GM23338 (cell line): Measurements from ENCODE around the gene TMEM74B.

Experiments used
- CREB1 ChIP-seq: fragments of 250-450 bp; sonication (Bioruptor Pico); IDR thresholded peaks from 2 replicates; pipeline ENCODE4 v1.5.0; 2020; ENCODE audit warnings: low read depth, mild to moderate bottlenecking, moderate library complexity
- EZH2 ChIP-seq: fragments of 200-600 bp; sonication (generic); IDR thresholded peaks from one replicate; pipeline ENCODE4 v1.8.0; 2017; ENCODE audit warnings: antibody characterized with exemption, mild to moderate bottlenecking, low read depth; ENCODE audit not compliant: unreplicated experiment
- EZH2phosphoT487 ChIP-seq: fragments of 200-600 bp; sonication (generic); IDR thresholded peaks from one replicate; pipeline ENCODE4 v1.8.1; 2018; ENCODE audit warnings: antibody characterized with exemption; ENCODE audit not compliant: unreplicated experiment
- JUNB ChIP-seq: IDR thresholded peaks from one replicate; pipeline ENCODE4 v1.6.1; 2016; ENCODE audit warnings: antibody characterized with exemption; ENCODE audit not compliant: unreplicated experiment
- NANOG ChIP-seq: IDR thresholded peaks from 2 replicates; pipeline ENCODE4 v1.6.1; 2016; ENCODE audit warnings: antibody characterized with exemption, borderline replicate concordance
- POLR2AphosphoS5 ChIP-seq: IDR thresholded peaks from 2 replicates; pipeline ENCODE4 v1.6.1; 2016; ENCODE audit warnings: antibody characterized with exemption, low read depth
- STAT1 ChIP-seq: IDR thresholded peaks from one replicate; pipeline ENCODE4 v1.6.1; 2016; ENCODE audit warnings: antibody characterized with exemption; ENCODE audit not compliant: unreplicated experiment
- ZNF114 ChIP-seq: fragments of 250-450 bp; sonication (Bioruptor Pico); IDR thresholded peaks from 2 replicates; pipeline ENCODE4 v1.5.0; 2020; ENCODE audit warnings: mild to moderate bottlenecking, moderate library complexity
- ZNF331 ChIP-seq: fragments of 250-450 bp; sonication (Bioruptor Pico); IDR thresholded peaks from 2 replicates; pipeline ENCODE4 v1.5.0; 2020; ENCODE audit warnings: low read depth, mild to moderate bottlenecking, moderate library complexity
- TF ChIP-seq, protein P1 (sequence below), 2 experiments: fragments of 200-600 bp in 1 of 2; sonication (generic) in 1 of 2; conservative IDR thresholded peaks; 2 replicates each; pipeline versions ENCODE4 v1.5.1 to v1.6.1; 2016 to 2017; ENCODE audit warnings: antibody characterized with exemption in 2 of 2, low read depth in 2 of 2, mild to moderate bottlenecking in 2 of 2, moderate library complexity in 1 of 2
- TF ChIP-seq, protein P2 (sequence below): IDR thresholded peaks from one replicate; pipeline ENCODE4 v1.6.1; 2018; ENCODE audit warnings: antibody characterized with exemption; ENCODE audit not compliant: unreplicated experiment
- TF ChIP-seq, protein P3 (sequence below): fragments of 250-450 bp; sonication (Bioruptor Pico); IDR thresholded peaks from 2 replicates; pipeline ENCODE4 v1.5.0; 2020; ENCODE audit warnings: mild to moderate bottlenecking, moderate library complexity
- TF ChIP-seq, protein P4 (sequence below): IDR thresholded peaks from 2 replicates; pipeline ENCODE4 v1.6.1; 2016; ENCODE audit warnings: antibody characterized with exemption

DNA sequence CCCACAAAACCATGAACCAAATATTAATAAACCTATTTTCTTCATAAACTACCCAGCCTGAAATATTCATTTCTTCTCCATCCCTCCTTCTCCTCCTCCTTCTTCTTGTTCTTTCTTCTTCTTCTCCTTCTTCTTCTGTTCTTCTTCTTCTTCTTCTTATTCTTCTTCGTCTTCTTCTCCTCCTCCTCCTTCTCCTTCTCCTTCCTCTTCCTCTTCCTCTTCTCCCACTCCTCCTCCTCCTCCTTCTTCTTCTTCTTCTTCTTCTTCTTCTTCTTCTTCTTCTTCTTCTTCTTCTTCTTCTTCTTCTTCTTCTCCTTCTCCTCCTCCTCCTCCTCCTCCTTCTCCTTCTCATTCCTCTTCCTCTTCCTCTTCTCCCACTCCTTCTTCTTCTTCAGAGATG, 5.0 kb upstream of the TMEM74B start:
- TF ChIP-seq, protein P1, sequence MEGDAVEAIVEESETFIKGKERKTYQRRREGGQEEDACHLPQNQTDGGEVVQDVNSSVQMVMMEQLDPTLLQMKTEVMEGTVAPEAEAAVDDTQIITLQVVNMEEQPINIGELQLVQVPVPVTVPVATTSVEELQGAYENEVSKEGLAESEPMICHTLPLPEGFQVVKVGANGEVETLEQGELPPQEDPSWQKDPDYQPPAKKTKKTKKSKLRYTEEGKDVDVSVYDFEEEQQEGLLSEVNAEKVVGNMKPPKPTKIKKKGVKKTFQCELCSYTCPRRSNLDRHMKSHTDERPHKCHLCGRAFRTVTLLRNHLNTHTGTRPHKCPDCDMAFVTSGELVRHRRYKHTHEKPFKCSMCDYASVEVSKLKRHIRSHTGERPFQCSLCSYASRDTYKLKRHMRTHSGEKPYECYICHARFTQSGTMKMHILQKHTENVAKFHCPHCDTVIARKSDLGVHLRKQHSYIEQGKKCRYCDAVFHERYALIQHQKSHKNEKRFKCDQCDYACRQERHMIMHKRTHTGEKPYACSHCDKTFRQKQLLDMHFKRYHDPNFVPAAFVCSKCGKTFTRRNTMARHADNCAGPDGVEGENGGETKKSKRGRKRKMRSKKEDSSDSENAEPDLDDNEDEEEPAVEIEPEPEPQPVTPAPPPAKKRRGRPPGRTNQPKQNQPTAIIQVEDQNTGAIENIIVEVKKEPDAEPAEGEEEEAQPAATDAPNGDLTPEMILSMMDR (conservative IDR thresholded peaks at IDR 0.05; ENCODE audit: low read depth in 2 of 2), result no peak
- TF ChIP-seq JUNB (no peak), POLR2AphosphoS5 (no peak), EZH2 (no peak), ZNF331 (CRISPR knock-in tag) (no peak), CREB1 (CRISPR knock-in tag) (no peak), EZH2phosphoT487 (no peak), ZNF114 (CRISPR knock-in tag) (no peak), NANOG (no peak), STAT1 (no peak)
- TF ChIP-seq, protein P2, sequence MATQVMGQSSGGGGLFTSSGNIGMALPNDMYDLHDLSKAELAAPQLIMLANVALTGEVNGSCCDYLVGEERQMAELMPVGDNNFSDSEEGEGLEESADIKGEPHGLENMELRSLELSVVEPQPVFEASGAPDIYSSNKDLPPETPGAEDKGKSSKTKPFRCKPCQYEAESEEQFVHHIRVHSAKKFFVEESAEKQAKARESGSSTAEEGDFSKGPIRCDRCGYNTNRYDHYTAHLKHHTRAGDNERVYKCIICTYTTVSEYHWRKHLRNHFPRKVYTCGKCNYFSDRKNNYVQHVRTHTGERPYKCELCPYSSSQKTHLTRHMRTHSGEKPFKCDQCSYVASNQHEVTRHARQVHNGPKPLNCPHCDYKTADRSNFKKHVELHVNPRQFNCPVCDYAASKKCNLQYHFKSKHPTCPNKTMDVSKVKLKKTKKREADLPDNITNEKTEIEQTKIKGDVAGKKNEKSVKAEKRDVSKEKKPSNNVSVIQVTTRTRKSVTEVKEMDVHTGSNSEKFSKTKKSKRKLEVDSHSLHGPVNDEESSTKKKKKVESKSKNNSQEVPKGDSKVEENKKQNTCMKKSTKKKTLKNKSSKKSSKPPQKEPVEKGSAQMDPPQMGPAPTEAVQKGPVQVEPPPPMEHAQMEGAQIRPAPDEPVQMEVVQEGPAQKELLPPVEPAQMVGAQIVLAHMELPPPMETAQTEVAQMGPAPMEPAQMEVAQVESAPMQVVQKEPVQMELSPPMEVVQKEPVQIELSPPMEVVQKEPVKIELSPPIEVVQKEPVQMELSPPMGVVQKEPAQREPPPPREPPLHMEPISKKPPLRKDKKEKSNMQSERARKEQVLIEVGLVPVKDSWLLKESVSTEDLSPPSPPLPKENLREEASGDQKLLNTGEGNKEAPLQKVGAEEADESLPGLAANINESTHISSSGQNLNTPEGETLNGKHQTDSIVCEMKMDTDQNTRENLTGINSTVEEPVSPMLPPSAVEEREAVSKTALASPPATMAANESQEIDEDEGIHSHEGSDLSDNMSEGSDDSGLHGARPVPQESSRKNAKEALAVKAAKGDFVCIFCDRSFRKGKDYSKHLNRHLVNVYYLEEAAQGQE, result no peak
- TF ChIP-seq, protein P3, sequence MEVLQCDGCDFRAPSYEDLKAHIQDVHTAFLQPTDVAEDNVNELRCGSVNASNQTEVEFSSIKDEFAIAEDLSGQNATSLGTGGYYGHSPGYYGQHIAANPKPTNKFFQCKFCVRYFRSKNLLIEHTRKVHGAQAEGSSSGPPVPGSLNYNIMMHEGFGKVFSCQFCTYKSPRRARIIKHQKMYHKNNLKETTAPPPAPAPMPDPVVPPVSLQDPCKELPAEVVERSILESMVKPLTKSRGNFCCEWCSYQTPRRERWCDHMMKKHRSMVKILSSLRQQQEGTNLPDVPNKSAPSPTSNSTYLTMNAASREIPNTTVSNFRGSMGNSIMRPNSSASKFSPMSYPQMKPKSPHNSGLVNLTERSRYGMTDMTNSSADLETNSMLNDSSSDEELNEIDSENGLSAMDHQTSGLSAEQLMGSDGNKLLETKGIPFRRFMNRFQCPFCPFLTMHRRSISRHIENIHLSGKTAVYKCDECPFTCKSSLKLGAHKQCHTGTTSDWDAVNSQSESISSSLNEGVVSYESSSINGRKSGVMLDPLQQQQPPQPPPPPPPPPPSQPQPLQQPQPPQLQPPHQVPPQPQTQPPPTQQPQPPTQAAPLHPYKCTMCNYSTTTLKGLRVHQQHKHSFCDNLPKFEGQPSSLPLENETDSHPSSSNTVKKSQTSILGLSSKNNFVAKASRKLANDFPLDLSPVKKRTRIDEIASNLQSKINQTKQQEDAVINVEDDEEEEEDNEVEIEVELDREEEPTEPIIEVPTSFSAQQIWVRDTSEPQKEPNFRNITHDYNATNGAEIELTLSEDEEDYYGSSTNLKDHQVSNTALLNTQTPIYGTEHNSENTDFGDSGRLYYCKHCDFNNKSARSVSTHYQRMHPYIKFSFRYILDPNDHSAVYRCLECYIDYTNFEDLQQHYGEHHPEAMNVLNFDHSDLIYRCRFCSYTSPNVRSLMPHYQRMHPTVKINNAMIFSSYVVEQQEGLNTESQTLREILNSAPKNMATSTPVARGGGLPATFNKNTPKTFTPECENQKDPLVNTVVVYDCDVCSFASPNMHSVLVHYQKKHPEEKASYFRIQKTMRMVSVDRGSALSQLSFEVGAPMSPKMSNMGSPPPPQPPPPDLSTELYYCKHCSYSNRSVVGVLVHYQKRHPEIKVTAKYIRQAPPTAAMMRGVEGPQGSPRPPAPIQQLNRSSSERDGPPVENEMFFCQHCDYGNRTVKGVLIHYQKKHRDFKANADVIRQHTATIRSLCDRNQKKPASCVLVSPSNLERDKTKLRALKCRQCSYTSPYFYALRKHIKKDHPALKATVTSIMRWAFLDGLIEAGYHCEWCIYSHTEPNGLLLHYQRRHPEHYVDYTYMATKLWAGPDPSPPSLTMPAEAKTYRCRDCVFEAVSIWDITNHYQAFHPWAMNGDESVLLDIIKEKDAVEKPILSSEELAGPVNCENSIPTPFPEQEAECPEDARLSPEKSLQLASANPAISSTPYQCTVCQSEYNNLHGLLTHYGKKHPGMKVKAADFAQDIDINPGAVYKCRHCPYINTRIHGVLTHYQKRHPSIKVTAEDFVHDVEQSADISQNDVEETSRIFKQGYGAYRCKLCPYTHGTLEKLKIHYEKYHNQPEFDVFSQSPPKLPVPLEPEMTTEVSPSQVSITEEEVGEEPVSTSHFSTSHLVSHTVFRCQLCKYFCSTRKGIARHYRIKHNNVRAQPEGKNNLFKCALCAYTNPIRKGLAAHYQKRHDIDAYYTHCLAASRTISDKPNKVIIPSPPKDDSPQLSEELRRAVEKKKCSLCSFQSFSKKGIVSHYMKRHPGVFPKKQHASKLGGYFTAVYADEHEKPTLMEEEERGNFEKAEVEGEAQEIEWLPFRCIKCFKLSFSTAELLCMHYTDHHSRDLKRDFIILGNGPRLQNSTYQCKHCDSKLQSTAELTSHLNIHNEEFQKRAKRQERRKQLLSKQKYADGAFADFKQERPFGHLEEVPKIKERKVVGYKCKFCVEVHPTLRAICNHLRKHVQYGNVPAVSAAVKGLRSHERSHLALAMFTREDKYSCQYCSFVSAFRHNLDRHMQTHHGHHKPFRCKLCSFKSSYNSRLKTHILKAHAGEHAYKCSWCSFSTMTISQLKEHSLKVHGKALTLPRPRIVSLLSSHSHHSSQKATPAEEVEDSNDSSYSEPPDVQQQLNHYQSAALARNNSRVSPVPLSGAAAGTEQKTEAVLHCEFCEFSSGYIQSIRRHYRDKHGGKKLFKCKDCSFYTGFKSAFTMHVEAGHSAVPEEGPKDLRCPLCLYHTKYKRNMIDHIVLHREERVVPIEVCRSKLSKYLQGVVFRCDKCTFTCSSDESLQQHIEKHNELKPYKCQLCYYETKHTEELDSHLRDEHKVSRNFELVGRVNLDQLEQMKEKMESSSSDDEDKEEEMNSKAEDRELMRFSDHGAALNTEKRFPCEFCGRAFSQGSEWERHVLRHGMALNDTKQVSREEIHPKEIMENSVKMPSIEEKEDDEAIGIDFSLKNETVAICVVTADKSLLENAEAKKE (CRISPR knock-in tag), result no peak
- TF ChIP-seq, protein P4, sequence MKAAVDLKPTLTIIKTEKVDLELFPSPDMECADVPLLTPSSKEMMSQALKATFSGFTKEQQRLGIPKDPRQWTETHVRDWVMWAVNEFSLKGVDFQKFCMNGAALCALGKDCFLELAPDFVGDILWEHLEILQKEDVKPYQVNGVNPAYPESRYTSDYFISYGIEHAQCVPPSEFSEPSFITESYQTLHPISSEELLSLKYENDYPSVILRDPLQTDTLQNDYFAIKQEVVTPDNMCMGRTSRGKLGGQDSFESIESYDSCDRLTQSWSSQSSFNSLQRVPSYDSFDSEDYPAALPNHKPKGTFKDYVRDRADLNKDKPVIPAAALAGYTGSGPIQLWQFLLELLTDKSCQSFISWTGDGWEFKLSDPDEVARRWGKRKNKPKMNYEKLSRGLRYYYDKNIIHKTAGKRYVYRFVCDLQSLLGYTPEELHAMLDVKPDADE, result no peak
